Cardiac muscle cell (in vitro differentiated cells and primary cell): ENCODE measurements around the gene SEPTIN12. TPM values are rescaled to one million over a fixed set of nuclear protein-coding genes. Genes with fewer than 3 reads are reported as not detected.
A peak's percentile ranks its signal among the peaks of the same experiment; 100 is the strongest.

Experiments used
- DNase-seq, 2 donors: peaks; one replicate each; pipeline versions ENCODE4 v3.0.0 to v3.0.0-alpha.2; 2010 to 2017; ENCODE audit warnings: low read depth in 1 of 2, low spot score in 1 of 2
- H3K27ac ChIP-seq: fragments of 200-600 bp; sonication (generic); 2 replicates; pipeline ENCODE4 v1.5.1; 2016
- H3K27me3 ChIP-seq: fragments of 200-600 bp; sonication (generic); 2 replicates; pipeline ENCODE4 v1.6.0; 2016; ENCODE audit warnings: control low read depth
- H3K36me3 ChIP-seq: fragments of 200-600 bp; sonication (generic); 2 replicates; pipeline ENCODE4 v1.5.1; 2016; ENCODE audit warnings: control low read depth
- H3K4me1 ChIP-seq: fragments of 200-600 bp; sonication (generic); 2 replicates; pipeline ENCODE4 v1.8.1; 2017; ENCODE audit warnings: low read depth, mild to moderate bottlenecking, mixed run types
- H3K4me3 ChIP-seq: fragments of 200-600 bp; sonication (generic); 2 replicates; pipeline ENCODE4 v1.5.1; 2016; ENCODE audit warnings: mild to moderate bottlenecking
- H3K9me3 ChIP-seq: fragments of 200-600 bp; sonication (generic); 2 replicates; pipeline ENCODE4 v1.5.1; 2017; ENCODE audit warnings: low read depth, mild to moderate bottlenecking, control low read depth
- polyA plus RNA-seq: library from polyadenylated mRNA; unstranded; fragments of >200 nt; fragmentation: Nextera tagmentation; extraction: Ambion mirVana; gene quantifications from 2 replicates; pipeline ENCODE4 v1.2.1, GENCODE V29; 2016
- total RNA-seq: library from RNA; depleted of rRNA; stranded (reverse); fragments of >200 nt; gene quantifications from 2 replicates; pipeline ENCODE4 v1.2.3, GENCODE V29; 2016
- TF ChIP-seq, protein P1 (sequence below): IDR thresholded peaks from 2 replicates; pipeline ENCODE4 v1.5.1; 2012; ENCODE audit warnings: low read depth, mild to moderate bottlenecking, low read length

Gene SEPTIN12
- total and polyA plus RNA-seq, 2 experiments from 2014 or later = 2.9 to 7.3 TPM

DNA sequence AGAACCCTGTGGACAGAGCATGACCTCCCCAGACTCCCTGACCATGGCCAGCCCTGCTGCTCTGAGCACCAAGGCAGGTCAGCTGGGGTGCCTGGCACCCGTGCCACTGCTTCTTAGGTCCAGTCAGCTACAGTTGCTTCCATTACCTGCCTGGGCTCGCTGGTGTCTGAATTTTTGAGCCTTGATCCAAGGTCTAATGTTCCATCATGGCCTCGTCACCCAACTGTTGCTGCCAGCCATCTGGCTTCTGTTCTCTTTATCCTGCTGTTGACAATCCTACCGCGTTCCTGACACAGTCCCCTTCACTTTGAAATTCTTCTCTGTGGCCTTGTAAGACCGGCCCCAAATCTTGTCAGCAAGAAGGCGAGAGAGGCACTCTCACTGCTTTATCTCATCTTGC is 42.3 kb upstream of the SEPTIN12 start:
- TF ChIP-seq, protein P1, sequence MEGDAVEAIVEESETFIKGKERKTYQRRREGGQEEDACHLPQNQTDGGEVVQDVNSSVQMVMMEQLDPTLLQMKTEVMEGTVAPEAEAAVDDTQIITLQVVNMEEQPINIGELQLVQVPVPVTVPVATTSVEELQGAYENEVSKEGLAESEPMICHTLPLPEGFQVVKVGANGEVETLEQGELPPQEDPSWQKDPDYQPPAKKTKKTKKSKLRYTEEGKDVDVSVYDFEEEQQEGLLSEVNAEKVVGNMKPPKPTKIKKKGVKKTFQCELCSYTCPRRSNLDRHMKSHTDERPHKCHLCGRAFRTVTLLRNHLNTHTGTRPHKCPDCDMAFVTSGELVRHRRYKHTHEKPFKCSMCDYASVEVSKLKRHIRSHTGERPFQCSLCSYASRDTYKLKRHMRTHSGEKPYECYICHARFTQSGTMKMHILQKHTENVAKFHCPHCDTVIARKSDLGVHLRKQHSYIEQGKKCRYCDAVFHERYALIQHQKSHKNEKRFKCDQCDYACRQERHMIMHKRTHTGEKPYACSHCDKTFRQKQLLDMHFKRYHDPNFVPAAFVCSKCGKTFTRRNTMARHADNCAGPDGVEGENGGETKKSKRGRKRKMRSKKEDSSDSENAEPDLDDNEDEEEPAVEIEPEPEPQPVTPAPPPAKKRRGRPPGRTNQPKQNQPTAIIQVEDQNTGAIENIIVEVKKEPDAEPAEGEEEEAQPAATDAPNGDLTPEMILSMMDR = no peak
- peaks cover 24% of the 10 kb centered on the region for H3K36me3 ChIP-seq

DNA sequence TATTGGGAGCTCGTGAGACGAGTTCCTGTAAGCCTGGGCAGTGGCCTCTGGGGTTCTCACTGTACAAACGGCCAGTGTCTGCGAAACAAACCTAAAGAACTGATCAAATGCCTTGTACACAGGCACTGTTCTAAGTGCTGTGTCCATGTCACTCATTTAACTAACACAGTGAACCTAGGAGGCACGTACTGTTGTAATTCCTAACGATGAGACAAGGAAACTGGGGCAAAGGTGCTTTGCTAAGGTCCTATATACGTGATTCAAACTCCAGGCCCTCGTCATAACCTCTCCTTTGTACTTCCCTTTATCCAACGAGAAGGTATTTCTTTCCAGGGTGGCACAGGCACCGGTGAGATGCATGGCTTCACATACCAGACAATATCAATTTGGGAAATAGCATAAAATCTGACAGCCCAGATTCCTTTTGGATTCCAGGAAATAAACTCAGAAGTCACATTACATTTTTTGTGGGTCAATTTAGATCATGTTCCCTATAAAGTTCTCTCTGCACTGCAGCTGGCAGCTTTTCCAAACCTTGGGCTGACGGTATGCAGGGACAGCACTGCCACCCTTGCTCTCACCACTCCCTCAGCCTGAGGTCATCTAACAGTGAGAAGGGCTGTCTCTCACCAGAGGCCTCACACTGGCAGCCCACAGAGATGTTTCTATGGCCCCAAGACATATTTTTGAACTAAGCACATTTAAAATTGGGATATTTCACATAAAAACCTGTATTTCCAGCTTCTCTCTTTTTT is 40.6 kb upstream of the SEPTIN12 start:
- H3K36me3 ChIP-seq = peaks cover 28% of the 10 kb centered on the region
- H3K27me3 ChIP-seq = no peaks in the 10 kb centered on the region
- TF ChIP-seq, protein P1 = no peak
- H3K27ac ChIP-seq = peak overlapping the region; percentile 61
- peaks cover 42% of the 10 kb centered on the region for H3K4me1 ChIP-seq
- no peak for DNase-seq
- no peaks in the 10 kb centered on the region for H3K9me3 ChIP-seq
- no peak overlapping the region for H3K4me3 ChIP-seq

More for the DNA sequence above, 42.3 kb upstream of the SEPTIN12 start:
- peak; percentile 56 to 86 for DNase-seq
- Histone ChIP-seq H3K27me3 (no peaks in the 10 kb centered on the region), H3K4me1 (peaks cover 35% of the 10 kb centered on the region), H3K4me3 (no peak overlapping the region), H3K9me3 (no peaks in the 10 kb centered on the region), H3K27ac (peak overlapping the region; percentile 95)

DNA sequence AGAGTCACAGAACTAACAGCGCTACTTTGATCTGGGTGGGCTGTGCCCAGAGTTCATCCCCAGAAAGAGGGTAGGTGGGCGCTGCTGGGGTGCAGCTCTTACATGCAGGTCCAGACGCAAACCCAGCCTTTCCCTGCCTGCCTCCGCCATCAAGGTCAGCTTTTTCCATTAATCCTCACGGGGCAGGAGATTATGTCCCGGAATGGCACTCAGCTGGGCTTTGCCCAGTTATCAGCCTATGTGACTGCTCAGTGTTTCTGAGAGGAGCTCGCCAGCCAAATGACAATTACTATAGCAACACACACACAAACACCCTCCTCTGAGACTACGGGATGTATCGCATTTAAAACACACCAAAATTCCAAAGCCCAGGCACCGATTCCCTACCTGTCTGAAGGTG is 38.8 kb upstream of the SEPTIN12 start:
- H3K36me3 ChIP-seq = peaks cover 29% of the 10 kb centered on the region
- H3K4me1 ChIP-seq = peaks cover 33% of the 10 kb centered on the region
- H3K9me3 ChIP-seq = no peaks in the 10 kb centered on the region
- no peak overlapping the region for H3K4me3 ChIP-seq
- TF ChIP-seq, protein P1 = no peak
- DNase-seq = no peak
- no peaks in the 10 kb centered on the region for H3K27me3 ChIP-seq
- H3K27ac ChIP-seq = no peak overlapping the region

DNA sequence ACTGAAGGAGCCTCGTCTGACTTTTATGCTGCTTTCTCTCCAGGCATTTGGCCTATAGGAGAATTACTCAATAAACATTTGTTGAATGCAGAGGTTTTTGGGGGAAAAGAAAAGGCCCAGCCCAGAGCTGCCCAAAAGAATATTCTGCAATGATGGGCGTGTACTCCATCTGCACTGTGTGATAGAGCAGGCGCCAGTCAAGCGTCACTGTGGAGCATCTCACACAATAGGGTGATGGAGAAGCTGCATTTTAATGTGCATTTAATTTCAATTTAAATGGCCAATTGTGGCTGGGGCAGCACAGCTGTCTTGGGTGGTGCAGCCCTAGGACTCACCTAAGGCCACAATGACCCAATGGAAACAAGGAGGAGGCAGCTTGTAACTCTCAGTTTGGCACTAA is 38.4 kb upstream of the SEPTIN12 start:
- TF ChIP-seq, protein P1 = no peak
- no peaks in the 10 kb centered on the region for H3K27me3 ChIP-seq
- no peak overlapping the region for H3K27ac ChIP-seq
- no peak overlapping the region for H3K4me3 ChIP-seq
- H3K9me3 ChIP-seq = no peaks in the 10 kb centered on the region
- no peak for DNase-seq
- H3K4me1 ChIP-seq = peaks cover 28% of the 10 kb centered on the region
- H3K36me3 ChIP-seq = peaks cover 29% of the 10 kb centered on the region

DNA sequence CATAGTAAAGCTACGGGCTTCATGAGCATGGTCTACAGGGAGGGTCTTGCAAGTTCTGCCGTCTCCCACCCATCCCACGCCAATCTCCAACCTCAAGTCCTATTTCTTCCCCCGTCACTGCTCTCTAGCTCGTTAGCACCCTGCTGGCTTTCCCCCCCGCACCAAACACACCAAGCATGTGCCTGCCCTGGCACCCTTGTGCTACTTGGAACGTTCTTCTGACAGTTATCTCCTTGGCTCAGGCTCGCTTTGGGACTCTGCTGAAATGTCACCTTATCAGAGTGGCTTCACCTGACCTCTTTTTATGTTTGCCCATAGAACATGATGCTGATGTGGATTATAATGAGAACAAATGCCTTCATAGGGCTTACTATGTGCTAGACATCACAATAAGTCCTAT is 37.1 kb upstream of the SEPTIN12 start:
- Histone ChIP-seq H3K4me1 (peaks cover 17% of the 10 kb centered on the region), H3K27ac (peak overlapping the region; percentile 66), H3K27me3 (no peaks in the 10 kb centered on the region), H3K9me3 (no peaks in the 10 kb centered on the region), H3K4me3 (no peak overlapping the region), H3K36me3 (peaks cover 35% of the 10 kb centered on the region)
- no peak for DNase-seq
- TF ChIP-seq, protein P1 = no peak
